GM19193 (cell line): ENCODE measurements around the gene OR52E5.

ENCODE experiments used
- POLR2A ChIP-seq: IDR thresholded peaks from 4 replicates; pipeline ENCODE4 v1.6.1; 2011; ENCODE audit not compliant: insufficient read depth, insufficient read length; ENCODE audit errors: extremely low read depth

OR52E5 gene

GRCh38 chr11:5892908-5893307 is at the start of gene OR52E5:
TSS of gene OR52E5 (plus strand) at chr11:5893208. CDS start at chr11:5900777, 7,569 bp downstream.
- TF ChIP-seq POLR2A: no peak

- no peak for TF ChIP-seq POLR2A
Observed at GRCh38 chr11:5846701-5847100, 46.3 kb upstream of the OR52E5 start.

GRCh38 chr11:5847711-5848110 is 45.3 kb upstream of the OR52E5 start:
- no peak for TF ChIP-seq POLR2A

- no peak for TF ChIP-seq POLR2A
Observed at GRCh38 chr11:5851002-5851401, 42.0 kb upstream of the OR52E5 start.

DNA sequence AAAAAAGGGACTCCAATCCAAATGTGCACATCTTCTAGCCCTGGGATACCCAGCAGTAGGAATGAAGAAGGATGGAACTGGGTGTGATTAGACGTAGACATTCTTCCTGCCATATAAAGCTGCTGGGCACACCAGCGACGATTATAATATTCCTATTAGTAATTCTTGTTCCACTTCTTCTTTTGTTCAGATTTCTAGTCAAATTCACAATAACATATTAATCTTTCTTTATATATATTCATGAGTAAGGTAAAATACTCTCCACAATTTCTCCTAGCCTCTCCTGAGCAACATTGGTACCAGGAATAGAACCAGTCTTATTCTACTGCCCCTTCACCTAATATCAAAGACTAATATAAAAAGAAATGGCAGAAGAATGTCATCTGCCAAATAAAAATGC is 35.4 kb upstream of the OR52E5 start, which contains the start of gene OR52E8:
Gene OR52E8, minus strand, starts transcription at position 101 of the 400 bp plus-strand sequence. Its CDS starts 0 bp downstream, at position 101.
- no peak for TF ChIP-seq POLR2A

GRCh38 chr11:5865826-5866225 is 27.2 kb upstream of the OR52E5 start:
- TF ChIP-seq POLR2A: no peak

DNA sequence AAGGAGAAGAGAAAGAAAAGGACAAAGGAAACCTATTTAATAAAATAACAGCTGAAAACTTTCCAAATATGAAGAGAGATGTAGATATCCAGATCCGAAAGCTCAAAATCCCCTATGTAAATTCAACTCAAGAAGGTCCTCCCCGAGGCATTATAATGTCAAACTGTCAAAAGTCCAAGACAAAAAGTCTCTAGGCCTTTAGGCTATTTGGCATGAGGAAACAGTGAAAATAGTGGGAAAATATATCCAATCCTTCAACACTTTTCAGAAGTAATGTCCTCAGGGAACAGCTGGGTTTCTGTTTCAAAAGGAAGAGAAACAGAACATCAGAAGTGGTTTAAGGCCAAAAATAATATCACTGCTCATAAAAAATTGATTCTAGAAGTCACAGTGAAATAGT is 14.4 kb upstream of the OR52E5 start:
- TF ChIP-seq POLR2A: no peak

DNA sequence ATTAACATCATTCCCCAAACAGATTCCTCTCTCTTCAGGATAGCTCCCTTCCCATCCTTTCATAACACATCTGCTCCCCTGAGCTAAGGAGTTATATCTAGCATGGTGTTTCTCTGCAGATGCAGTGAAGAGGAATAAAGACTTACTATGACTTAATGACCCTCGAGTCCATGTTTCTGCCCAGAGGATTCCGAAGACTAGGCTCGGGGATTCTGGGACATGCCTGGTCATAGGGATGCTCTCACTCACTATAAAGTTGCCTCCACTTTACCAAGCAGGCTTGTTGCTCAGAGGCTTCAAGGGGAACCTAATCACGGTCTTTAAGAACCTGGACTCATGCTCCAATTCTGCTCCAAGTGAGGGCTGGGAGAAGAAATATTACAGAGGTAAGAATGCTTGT is 12.7 kb upstream of the OR52E5 start, which contains the start of gene OR52E4:
Gene OR52E4, plus strand, starts transcription at position 301 of the 400 bp plus-strand sequence. CDS start 3,664 bp downstream, outside the sequence.
- no peak for TF ChIP-seq POLR2A

GRCh38 chr11:5881756-5882155 is 11.3 kb upstream of the OR52E5 start:
- TF ChIP-seq POLR2A: no peak

DNA sequence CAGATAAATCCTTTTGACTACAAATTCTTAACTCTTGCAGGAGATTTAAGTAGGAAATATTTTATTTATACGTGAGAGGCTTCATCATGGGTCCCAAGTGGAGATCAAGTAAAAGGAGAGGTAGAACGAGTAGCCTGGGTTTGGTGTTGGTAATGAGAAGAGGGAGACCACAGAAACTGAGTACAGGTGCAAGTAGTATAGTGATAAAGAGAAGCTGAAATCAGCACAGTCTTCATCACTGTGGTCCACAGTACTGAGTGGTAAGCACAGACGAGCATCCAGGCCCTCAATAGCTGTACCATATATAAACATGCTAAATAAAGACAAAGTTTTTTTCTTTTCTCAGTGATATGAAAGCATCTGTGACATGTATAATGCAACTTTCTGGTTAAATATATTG is 5.8 kb upstream of the OR52E5 start:
- TF ChIP-seq POLR2A: no peak

DNA sequence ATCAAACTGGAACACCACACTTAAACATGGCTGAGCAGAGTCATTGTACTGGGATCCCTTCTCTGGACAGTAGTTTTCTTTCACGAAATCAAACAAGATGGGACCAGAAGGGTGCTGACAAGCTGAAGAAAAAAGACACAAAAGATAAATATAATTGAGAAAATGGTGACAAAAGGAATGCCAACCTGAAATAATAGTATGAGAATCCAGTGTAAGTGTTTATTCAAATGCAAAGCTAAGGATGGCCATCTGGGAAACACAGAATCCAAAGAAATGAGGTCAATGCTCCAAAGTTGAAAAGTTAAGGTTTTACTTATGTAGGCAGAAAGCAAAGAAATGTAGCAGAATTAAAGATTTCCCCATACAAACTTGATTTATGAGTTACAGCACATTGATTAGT is 5.3 kb upstream of the OR52E5 start:
- TF ChIP-seq POLR2A: no peak

- no peak for TF ChIP-seq POLR2A
Observed at GRCh38 chr11:5891216-5891800, 1.7 kb upstream of the OR52E5 start.

DNA sequence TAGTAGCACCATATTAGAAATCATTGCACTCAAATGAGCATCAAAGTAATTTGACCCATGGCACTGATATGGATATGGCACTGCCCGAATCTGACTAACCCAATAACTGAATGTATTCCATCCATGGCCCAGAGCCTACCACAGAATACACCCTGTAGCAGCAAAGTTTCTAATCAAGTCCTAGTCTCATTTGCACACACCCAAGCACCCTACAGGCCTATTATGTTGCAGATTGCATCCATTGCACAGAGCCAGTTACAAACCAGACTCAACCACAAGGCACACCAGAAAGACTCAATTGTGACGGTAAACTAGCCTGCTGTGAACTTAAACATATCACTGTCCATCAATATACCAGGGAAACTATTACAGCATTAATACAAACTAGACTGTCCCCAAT is 6.5 kb downstream of the OR52E5 start:
- TF ChIP-seq POLR2A: no peak

GRCh38 chr11:5910540-5910939 is 17.5 kb downstream of the OR52E5 start:
- no peak for TF ChIP-seq POLR2A

DNA sequence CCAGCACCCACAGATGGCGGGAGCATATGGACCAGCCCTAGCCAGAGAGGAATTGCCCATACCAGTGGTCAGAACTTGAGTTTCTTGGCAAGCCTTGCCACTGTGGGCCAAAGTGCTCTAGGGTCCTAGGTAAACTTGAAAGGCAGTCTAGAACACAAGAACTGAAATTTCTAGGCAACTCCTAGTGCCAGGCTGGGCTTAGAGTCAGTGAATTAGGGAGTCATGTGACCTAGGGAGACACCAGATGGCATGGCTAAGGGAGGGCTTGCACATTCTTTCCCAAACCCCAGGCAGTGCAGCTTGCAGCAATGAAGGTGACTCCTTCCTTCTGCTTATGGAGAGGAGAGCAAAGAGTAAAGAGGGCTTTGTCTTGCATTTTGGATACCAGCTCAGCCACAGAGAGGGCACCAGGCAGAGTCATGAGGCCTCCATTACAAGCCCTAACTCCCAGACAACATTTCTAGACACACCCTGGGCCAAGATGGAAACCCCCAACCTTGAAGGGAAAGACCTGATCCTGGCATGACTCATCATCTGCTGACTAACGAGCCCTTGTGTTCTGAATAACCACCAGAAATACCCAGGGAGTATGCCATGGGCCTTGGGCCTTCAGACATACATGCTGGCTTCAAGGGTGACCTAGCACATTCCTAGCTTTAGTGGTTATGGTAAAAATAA is 29.9 kb downstream of the OR52E5 start:
- TF ChIP-seq POLR2A: no peak

GRCh38 chr11:5923427-5923776 is 30.4 kb downstream of the OR52E5 start:
- TF ChIP-seq POLR2A: no peak
